Thyroid gland (tissue), 4 donors: ENCODE results near the gene AMMECR1.

ENCODE experiments used
- POLR2A ChIP-seq, 2 donors: fragments of 450-650 bp; IDR thresholded peaks; one replicate each; pipeline ENCODE4 v1.6.1; 2017; ENCODE audit warnings: antibody characterized with exemption in 2 of 2, mild to moderate bottlenecking in 2 of 2, moderate library complexity in 1 of 2
- TF ChIP-seq, protein P1 (sequence below), 6 experiments: fragments of 200-600 bp in 3 of 6; fragments of 450-650 bp in 3 of 6; sonication (generic) in 3 of 6; IDR thresholded peaks; one replicate each; pipeline ENCODE4 v1.5.1; 2016 to 2019; ENCODE audit warnings: antibody characterized with exemption in 6 of 6, mild to moderate bottlenecking in 2 of 6, inconsistent platforms in 1 of 6, moderate library complexity in 1 of 6

DNA sequence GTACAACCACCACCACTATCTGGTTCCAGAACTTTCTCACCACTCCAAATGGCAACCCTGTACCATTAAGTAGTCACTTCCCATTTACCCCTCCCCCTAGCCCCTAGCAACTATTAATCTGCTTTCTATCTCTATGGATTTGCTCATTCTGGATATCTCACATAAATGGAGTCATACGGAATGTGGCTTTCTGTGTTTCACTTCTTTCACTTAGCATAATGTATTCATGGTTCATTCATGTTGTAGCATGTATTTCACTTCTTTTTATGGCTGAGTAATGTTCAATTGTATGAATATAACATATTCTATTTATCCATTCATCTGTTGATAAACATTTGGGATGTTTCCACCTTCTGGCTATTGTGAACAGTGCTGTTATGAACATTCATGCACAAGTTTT, 104.7 kb downstream of the AMMECR1 start:
- TF ChIP-seq, protein P1, sequence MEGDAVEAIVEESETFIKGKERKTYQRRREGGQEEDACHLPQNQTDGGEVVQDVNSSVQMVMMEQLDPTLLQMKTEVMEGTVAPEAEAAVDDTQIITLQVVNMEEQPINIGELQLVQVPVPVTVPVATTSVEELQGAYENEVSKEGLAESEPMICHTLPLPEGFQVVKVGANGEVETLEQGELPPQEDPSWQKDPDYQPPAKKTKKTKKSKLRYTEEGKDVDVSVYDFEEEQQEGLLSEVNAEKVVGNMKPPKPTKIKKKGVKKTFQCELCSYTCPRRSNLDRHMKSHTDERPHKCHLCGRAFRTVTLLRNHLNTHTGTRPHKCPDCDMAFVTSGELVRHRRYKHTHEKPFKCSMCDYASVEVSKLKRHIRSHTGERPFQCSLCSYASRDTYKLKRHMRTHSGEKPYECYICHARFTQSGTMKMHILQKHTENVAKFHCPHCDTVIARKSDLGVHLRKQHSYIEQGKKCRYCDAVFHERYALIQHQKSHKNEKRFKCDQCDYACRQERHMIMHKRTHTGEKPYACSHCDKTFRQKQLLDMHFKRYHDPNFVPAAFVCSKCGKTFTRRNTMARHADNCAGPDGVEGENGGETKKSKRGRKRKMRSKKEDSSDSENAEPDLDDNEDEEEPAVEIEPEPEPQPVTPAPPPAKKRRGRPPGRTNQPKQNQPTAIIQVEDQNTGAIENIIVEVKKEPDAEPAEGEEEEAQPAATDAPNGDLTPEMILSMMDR (IDR thresholded peaks at IDR 0.05) = no peak
- TF ChIP-seq POLR2A (IDR thresholded peaks at IDR 0.05) = no peak
